GM18873 (cell line): ENCODE results near the gene ZNF554.
A peak's percentile ranks its signal among the peaks of the same experiment; 100 is the strongest.

Experiments
- ATAC-seq: cut with Tn5 transposase; IDR thresholded peaks from one replicate; pipeline ENCODE4 v1.9.1; 2021; ENCODE audit warnings: mild to moderate bottlenecking, moderate library complexity, moderate number of reproducible peaks; ENCODE audit not compliant: unreplicated experiment, low FRiP score

The ZNF554 gene

DNA sequence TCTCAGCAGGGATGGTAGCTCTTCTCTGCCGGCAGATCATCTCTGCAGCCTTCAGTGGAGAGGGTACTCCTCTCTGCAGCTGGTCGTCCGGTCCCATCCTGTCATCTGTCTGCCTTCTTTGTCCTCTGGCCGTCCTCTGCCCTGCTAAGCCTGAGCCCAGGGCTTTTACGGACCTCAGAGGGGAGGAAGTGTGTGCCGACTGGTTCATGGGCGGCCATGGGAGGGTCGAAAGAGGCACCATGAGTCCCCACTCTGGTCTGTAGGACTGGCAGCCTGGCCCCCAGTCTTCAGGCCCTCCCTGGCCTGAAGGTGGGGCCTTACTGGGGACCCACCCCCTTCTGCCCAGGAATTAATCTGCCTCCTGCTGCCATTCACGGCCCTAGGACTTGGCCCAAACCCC is 4.0 kb downstream of the ZNF554 start:
- no peak for ATAC-seq

DNA sequence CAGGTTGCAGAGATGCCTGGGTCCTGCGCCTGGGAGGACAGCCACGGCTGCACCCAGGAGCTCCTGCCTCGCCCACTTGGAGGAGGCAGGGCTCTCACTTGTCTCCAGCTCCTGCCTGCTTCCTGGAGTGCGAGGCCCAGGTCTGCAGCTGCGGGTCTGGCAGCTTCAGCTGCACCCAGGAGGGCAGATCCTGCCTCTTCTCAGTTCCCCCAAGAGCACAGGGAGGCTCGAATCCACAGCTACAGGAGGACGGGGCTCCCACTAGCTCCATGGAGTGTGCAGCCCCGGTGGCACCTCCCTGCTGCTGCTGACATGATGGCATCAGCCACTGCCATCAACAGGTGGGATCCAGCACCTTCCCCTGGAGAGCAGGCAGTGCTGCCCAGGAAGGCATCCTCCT is 4.5 kb downstream of the ZNF554 start:
- no peak for ATAC-seq

DNA sequence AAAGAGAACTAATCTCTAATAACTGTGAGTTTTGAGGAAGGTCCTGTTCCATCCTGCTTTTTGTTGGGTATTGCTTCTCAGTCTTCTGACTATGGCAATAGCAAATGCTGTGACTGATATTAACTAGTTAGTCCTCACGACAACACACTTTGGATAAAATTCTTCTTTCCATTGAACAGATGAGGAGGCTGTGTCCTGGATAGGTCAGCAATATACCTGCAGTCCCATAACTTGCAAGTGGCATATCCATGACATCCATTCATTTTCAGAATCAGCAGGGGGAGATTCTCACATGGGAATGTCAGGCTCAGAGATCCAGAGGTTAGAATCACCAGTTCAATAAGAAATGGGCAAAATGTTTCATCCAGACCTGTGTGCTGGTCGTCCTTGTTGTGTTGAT is 7.4 kb downstream of the ZNF554 start:
- ATAC-seq: no peak

DNA sequence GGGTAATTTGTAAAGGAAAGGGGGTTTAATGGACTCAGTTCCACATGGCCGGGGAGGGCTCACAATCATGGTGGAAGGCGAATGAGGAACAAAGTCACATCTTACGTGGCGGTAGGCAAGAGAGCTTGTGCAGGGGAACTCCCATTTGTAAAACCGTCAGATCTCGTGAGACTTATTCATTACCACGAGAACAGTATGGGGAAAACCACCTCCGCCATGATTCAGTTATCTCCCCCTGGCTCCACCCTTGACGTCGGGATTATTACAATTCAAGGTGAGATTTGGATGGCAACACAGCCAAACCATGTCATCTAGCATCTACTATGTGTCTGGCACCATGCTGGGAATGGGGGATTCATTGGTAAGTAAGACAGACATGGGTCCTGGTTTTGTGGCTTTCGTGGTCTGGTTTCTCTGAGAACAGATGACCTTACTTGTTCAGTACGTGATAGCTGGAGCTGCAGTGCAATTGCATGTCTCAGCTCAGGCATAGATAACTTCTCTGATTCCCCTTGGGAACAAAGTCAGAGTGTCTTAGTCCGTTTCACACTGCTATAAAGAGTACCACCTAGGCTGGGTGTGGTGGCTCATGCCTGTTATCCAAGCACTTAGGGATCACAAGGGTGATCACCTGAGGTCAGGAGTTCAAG is 8.3 kb downstream of the ZNF554 start:
- ATAC-seq: no peak

DNA sequence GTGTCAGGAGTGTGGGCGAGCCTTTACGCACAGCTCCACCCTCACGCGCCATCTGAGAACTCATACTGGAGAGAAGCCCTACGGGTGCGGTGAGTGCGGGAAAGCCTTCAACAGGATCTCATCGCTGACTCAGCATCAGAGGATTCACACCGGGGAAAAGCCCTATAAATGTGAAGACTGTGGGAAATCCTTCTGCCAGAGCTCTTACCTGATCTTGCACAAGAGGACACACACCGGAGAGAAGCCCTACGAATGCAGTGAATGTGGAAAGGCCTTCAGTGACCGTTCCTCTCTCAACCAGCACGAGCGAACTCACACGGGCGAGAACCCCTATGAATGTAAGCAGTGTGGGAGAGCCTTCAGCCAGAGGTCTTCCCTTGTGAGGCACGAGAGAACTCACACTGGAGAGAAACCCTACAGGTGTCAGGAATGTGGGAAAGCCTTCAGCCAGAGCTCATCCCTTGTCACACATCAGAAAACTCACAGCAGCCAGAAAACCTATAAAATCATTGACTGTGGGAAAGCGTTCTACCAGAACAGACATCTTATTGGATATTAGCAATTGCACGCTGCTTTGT is 14.7 kb downstream of the ZNF554 start:
- ATAC-seq: no peak

DNA sequence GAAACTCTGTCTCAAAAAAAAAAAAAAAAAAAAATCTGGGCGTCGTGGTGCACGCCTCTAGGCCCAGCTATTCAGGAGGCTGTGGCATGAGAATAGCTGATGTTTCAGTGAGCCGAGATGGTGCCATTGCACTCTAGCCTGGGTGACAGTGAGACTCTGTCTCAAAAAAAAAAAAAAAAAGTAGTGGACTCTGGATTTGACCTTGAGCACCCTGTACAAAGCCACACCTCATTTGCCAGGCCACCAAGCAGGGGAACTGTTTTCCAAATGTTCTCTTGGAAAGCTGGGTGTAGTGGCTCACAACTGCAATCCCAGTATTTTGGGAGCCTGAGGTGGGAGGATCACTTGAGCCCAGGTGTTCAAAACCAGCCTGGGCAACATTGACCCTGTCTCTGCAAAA is 17.8 kb downstream of the ZNF554 start:
- no peak for ATAC-seq

DNA sequence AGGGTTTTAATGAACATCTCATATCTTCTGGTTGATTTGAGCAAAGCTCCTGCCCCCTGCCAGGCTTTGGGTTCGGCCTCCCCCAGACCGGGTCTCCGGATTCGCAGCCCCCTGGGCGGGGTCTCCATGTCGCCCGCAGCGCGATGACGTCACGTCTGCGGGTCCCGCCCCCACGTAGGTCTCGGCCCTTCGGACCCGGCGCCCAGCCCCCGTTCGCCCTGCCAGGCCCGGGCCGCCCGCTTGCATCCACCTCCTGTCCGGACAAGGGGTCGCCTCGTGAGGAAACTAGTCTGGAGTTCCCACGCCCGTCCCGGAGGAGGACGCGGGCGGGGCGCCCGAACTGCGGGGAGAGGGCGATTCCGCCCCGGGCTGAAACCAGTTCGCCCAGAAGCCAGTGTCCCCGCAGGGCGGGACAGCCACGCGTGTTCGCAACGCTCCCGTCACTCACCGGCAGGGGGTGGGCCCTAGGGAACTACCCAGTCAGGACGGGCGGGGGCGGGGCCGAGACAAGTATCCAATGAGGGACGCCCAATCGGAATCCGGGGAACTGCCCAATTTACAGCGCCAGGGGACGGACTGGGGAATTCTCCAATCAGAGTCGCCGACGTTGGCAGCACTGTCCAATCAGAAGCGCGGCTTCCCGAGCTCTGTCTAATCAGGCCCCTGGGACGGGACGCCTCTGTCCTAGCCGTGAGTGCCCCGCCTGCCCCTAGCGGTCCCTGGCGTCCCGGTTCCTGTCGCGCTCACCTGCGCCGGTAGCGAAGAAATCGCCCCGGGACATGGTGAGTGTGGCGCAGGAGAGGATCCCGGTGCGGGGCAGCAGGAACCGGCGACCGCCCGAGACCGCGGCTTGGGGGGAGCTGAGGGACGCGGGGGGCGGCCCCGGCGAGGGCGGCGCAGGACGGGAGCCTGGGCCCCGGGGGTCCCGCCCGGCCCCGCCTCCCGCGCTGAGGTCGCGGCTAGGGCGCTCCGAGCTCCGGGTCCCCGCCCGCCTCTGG is 21.4 kb downstream of the ZNF554 start, which contains the start of gene ZNF555:
ZNF555 (plus strand) TSS at position 682 of the 998 bp plus-strand sequence; CDS start at position 780, 98 bp downstream.
- peak; percentile 89 for ATAC-seq

DNA sequence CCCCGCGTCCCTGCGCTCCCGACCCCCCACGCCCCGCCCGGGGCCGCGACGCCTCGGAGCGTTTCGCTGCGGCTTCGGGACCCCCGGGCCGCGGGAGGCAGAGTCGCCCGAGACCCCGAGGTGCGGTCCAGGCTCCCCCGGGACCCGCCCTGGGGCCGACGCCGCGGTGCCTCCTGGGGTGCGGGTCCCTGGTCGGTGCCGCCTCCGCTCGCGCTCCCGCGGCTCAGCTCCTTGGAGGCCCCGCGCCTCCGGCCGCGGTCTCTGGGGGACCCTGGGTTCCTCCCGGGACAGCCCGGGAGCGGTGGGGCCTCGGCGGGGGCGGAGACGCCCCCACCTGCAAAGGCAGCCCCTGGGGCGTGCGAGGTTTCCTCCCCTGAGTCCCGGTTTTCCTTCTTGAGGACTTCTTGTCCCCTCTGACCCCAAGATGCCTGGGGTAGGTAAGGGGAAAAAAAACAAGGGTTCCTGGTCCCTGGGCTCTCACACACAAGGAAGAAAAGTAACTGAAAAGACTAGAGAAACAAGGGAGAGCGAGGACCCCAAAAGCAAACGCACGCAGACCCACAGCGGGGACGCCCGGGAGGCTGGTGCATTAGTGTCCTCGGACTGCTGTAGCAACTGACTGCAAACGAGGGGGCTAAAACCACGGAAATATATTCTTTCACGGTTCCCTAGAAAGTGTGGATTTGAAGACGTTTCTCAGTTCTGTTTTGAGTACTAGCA is 22.3 kb downstream of the ZNF554 start:
- ATAC-seq: no peak

DNA sequence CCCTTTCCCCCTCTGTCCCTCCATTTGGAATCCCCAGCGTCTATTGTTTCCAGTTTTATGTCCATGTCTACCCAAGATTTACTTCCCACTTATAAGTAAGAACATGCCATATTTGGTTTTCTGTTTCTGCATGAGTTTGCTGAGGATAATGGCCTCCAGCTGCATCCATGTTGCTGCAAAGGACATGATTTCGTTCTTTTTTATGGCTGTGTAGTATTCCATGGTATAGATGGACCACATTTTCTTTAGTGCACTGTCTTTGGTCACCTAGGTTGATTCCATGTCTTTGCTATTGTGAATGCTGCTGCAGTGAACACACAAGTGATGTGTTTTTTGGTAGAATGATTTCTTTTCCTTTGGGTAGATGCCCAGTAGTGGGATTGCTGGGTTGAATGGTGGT is 25.4 kb downstream of the ZNF554 start:
- ATAC-seq: no peak

DNA sequence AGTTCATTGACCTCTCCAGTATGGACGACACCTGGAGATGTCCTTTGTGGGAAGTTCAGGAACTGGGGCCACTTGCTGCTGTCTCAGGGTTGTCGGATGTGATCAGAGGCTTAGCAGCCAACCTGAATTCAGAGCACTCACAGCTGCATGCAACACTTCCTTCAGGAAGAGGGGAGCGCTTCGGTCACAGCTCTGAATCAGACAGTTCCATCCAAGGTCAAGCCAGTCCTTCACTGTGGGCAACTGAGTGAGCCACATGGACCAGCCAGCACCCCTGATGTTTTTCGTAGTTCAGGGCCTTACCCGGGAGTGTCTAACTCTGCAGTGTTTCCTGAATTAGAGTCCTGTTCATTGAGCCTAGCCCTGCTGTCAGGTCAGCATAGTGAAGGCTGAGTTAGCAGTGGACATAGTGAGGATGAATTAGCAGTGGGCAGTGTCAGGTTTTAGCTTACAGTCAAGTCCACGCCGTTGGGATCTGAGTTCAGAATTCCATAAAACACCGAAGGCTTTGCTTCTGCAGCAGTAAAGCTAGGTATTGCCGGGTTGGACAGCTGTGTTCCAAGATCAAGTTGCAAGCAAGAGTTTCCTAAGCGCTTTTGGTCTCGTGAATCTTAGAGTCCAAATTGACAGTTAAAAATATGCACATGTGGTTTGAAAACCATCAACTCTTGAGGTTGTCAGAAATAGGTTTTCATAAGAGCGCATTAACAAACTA is 26.7 kb downstream of the ZNF554 start:
- ATAC-seq: no peak

DNA sequence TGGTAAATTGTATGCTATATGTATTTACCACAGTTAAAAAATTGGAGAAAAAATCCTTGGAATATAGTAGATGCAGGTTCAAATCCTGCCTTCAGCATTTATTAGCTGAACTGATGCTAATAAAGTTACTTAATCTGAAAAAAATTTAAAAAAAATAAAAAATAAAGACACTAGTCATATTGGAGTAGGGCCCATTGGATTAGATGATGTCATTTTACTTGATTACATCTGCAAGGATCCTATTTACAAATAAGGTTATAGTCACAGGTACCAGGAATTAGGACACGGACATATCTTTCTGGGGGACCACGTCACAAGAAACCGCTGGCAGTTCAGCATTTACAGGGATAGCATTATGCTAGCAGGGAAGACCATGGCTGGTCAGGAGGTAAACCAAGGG is 27.8 kb downstream of the ZNF554 start:
- no peak for ATAC-seq

DNA sequence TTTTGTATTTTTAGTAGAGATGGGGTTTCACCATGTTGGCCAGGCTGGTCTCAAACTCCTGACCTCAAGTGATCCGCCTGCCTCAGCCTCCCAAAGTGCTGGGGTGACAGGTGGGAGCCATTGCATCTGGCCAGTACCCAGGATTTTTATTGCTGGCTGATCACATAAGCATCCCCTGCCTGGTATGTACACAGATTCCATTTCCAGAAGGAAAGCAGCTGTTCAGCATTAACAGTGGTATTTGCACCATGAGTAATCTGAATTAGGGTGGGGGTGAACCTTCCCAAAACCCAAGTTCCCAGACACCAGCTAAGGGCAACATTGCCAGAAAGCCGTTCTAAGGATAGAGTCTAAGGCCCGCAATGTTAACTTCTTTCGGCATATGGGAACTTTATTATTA is 28.9 kb downstream of the ZNF554 start:
- ATAC-seq: no peak

DNA sequence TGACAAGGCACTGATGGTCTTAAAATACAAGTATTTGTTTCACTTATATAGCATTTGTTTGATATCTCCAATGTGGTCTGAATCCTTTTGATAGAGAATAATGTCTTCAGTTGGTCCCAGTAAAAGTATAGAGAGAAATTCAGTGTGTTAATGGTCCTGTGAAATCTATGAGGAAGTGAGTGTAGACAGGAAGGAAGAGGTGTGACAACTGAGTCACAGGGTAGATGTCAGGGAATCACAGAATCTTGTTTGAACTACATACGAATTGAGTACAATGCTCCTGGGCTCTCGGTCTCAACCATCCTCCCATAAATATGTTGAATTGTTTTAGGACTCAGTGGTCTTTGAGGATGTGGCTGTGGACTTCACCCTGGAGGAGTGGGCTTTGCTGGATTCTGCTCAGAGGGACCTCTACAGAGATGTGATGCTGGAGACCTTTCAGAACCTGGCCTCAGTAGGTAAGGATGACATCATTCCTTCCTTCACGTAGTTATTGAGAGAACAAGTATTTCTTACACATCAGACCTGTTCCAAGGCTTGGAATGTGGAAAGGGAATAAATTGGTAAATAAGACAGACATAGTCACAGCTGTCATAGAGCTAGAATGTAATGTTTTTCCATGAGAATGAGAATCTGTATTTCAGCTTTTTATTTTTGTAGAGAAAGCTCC is 30.7 kb downstream of the ZNF554 start:
- no peak for ATAC-seq

DNA sequence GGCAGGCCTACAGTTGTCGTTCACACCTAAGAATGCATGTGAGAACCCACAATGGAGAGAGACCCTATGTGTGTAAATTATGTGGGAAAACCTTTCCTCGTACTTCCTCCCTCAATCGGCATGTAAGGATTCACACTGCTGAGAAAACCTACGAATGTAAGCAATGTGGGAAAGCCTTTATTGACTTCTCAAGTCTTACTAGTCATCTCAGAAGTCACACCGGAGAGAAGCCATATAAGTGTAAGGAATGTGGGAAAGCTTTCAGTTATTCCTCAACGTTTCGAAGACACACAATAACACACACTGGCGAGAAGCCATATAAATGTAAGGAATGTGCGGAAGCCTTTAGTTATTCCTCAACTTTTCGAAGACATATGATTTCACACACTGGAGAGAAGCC is 32.9 kb downstream of the ZNF554 start:
- no peak for ATAC-seq

DNA sequence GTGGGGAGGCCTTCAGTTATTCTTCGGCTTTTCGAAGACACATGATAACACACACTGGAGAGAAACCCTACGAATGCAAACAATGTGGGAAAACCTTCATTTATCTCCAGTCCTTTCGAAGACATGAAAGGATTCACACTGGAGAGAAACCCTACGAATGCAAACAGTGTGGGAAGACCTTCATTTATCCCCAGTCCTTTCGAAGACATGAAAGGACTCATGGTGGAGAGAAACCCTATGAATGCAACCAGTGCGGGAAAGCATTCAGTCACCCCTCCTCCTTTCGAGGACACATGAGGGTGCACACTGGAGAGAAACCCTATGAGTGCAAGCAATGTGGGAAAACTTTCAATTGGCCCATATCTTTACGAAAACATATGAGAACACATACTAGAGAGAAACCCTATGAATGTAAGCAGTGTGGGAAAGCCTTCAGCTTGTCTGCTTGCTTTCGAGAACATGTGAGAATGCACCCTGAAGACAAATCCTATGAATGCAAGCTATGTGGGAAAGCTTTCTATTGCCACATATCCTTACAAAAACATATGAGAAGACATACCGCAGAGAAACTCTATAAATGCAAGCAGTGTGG is 33.4 kb downstream of the ZNF554 start:
- no peak for ATAC-seq

DNA sequence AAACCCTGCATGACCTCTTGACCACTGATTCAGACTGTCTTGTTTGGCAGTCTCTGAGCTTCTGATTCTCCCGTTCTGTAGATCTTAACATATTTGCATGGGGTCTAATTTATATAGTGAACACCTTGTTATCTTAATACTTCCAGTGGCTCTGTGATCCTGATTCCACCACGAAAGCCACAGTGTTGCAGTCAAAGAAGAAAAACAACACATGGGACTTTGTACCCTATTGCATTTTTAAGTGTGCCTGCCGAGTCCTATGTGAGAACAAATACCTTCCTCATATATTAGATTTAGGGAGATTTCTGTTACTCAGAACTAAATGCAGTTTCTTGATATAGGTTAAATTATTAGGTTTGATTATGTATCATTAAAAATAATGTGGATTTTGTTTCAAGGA is 35.2 kb downstream of the ZNF554 start:
- no peak for ATAC-seq

DNA sequence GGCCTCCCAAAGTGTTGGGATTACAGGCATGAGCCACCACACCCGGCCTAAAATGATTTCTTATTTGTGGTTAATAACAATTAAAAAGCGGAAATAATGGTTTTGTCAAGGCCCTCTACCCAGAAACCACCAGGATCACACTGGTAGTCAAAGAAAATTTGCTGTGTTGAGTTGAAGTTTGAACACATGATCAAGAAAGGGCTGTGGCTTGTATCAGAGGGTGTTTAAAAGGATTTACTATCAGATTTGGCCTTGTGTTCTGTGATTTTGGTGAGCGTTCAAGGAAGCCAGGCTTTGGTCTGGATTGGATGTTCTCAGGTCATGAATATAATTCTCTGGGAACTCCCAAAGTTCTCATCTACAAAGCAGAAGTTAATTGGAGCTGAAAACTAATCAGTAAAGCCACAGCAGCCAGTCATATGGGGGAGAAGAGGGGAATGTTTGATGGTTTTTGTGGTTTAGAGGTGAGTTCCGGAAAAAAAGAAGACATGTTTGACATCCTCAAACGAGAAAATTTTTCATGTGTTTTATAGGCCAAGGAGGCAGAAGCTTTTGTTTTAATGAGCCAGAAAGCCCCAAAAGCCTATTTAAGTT is 36.9 kb downstream of the ZNF554 start:
- ATAC-seq: no peak

DNA sequence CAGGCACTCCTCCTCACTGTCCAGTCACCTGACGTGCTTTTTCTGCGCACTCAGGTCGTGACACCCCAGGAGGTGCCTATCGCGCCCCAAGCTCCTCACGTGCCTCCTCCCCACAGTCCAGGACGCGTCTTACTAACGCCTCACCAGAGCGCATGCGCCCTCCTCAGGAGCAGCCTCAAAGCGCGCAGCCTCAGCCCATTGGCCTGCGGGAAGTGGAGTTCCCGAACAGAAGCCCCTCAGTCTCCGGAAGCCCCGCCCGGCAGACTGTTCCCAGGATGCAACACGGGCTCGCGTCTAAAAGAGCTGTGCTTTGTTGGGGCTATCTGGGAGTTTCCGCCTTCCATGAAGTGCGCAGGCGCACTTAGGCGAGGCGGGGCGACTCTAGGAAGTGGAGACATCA is 39.2 kb downstream of the ZNF554 start:
- ATAC-seq: no peak

DNA sequence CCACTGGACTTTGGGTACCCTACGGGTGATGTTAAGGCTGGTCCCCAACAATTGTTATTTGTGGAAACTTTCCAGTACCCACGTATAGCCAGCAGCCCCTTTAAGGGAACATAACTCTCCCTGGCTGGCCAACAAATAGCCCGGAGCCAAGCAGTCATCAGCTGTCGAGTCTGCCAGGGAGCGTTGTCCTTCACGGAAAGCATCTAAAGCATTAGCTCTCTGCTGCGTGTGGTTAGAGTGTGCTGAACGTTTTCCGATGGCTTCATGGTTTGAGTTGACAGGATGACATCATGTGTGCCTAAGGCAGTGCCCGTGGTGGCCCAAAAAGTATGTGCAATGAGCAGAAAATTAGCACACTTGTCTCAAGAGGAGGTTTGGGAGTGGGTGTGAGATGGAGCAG is 44.1 kb downstream of the ZNF554 start:
- ATAC-seq: no peak
